HEK293 (cell line): ENCODE data around the gene FLT3LG.

Source experiments
- CTCF ChIP-seq: fragments of 450-650 bp; formaldehyde crosslinking; IDR thresholded peaks from 2 replicates; pipeline ENCODE4 v1.5.1; 2016; ENCODE audit warnings: missing biosample characterization, missing genetic modification characterization
- GLI2 ChIP-seq: fragments of 450-650 bp; formaldehyde crosslinking; IDR thresholded peaks from 2 replicates; pipeline ENCODE4; 2017; ENCODE audit warnings: missing biosample characterization, missing genetic modification characterization, low read depth, borderline replicate concordance
- GLI4 ChIP-seq: fragments of 450-650 bp; formaldehyde crosslinking; IDR thresholded peaks from 2 replicates; pipeline ENCODE4 v1.5.1; 2016; ENCODE audit warnings: missing biosample characterization, missing genetic modification characterization
- REST ChIP-seq: fragments of 450-650 bp; formaldehyde crosslinking; IDR thresholded peaks from 2 replicates; pipeline ENCODE4 v1.5.1; 2016; ENCODE audit warnings: missing biosample characterization, missing genetic modification characterization
- ZNF175 ChIP-seq: fragments of 450-650 bp; formaldehyde crosslinking; IDR thresholded peaks from 2 replicates; pipeline ENCODE4 v1.5.1; 2016; ENCODE audit warnings: missing biosample characterization, missing genetic modification characterization
- ZNF274 ChIP-seq, 2 experiments: fragments of 200-500 bp in 1 of 2; fragments of 450-650 bp in 1 of 2; sonication (Bioruptor generic) in 1 of 2; formaldehyde crosslinking in 1 of 2; IDR thresholded peaks; 2 replicates each; pipeline versions ENCODE4 v1.5.1 to v1.6.1; 2014 to 2016; ENCODE audit warnings: borderline replicate concordance in 1 of 2, inconsistent platforms in 1 of 2, low read length in 1 of 2, missing biosample characterization in 1 of 2, missing genetic modification characterization in 1 of 2
- ZNF544 ChIP-seq: fragments of 450-650 bp; formaldehyde crosslinking; IDR thresholded peaks from 2 replicates; pipeline ENCODE4 v1.5.0; 2017; ENCODE audit warnings: missing biosample characterization, missing genetic modification characterization
- ZNF549 ChIP-seq: fragments of 450-650 bp; IDR thresholded peaks from 2 replicates; pipeline ENCODE4 v1.5.1; 2018; ENCODE audit warnings: missing biosample characterization, missing genetic modification characterization, mild to moderate bottlenecking, inconsistent platforms, moderate library complexity
- ZNF645 ChIP-seq: fragments of 450-650 bp; formaldehyde crosslinking; IDR thresholded peaks from 2 replicates; pipeline ENCODE4; 2016; ENCODE audit warnings: missing biosample characterization, missing genetic modification characterization

- no peak for TF ChIP-seq REST (tag by site-specific recombination)
- TF ChIP-seq ZNF645 (tag by site-specific recombination), result no peak
- TF ChIP-seq ZNF544 (tag by site-specific recombination), result no peak
- no peak for TF ChIP-seq CTCF (tag by site-specific recombination)
- TF ChIP-seq ZNF549, result no peak
- TF ChIP-seq GLI2 (tag by site-specific recombination), result no peak
- no peak for TF ChIP-seq ZNF274 (IDR thresholded peaks at IDR 0.05; ENCODE audit: low read length)
- TF ChIP-seq ZNF274 (tag by site-specific recombination; IDR thresholded peaks at IDR 0.05; ENCODE audit: borderline replicate concordance), result no peak
- no peak for TF ChIP-seq ZNF175 (tag by site-specific recombination)
- TF ChIP-seq GLI4 (tag by site-specific recombination), result no peak
Observed at GRCh38 chr19:49432141-49433073, 41.6 kb upstream of the FLT3LG start.
